OCI-LY3 (cell line): Measurements from ENCODE around the gene HCFC2.

ENCODE experiments used
- CTCF ChIP-seq: fragments of 200-600, 300-600 bp; sonication (generic); IDR thresholded peaks from 2 replicates; pipeline ENCODE4 v1.5.1; 2014; ENCODE audit warnings: antibody characterized with exemption, low read length, low read depth
- EZH2phosphoT487 ChIP-seq: fragments of 200-600 bp; shearing (Covaris generic); IDR thresholded peaks from 2 replicates; pipeline ENCODE4 v1.6.1; 2018; ENCODE audit warnings: antibody characterized with exemption, mixed run types, low read depth

GRCh38 chr12:104063712-104064030, 660 bp upstream of the HCFC2 start:
- no peak for TF ChIP-seq CTCF
- no peak for TF ChIP-seq EZH2phosphoT487
